G401 (cell line): ENCODE results near the gene IRGM. TPM values are rescaled to one million over a fixed set of nuclear protein-coding genes. Genes with fewer than 3 reads are reported as not detected.
"Not testable (repeated sequence)": the region's sequence is repeated elsewhere in the genome, so short reads cannot be mapped to it uniquely, and the experiment has no call there.

Source experiments
- DNase-seq: peaks from one replicate; pipeline ENCODE4 v3.0.0-alpha.2; 2015; ENCODE audit warnings: low spot score
- in situ Hi-C: cut with HindIII; loops from 2 replicates; pipeline ENCODE4 v1.10.0; 2016; ENCODE audit warnings: low sequenced_read_pairs, mixed read lengths
- total RNA-seq: library from RNA; depleted of rRNA; stranded (reverse); fragments of >200 nt; shearing (Covaris generic); gene quantifications from 2 replicates; pipeline ENCODE4 v1.2.3, GENCODE V29; 2014; rRNA removed

The IRGM gene, protein sequence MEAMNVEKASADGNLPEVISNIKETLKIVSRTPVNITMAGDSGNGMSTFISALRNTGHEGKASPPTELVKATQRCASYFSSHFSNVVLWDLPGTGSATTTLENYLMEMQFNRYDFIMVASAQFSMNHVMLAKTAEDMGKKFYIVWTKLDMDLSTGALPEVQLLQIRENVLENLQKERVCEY
- total RNA-seq, result not detected in 2 replicates

DNA sequence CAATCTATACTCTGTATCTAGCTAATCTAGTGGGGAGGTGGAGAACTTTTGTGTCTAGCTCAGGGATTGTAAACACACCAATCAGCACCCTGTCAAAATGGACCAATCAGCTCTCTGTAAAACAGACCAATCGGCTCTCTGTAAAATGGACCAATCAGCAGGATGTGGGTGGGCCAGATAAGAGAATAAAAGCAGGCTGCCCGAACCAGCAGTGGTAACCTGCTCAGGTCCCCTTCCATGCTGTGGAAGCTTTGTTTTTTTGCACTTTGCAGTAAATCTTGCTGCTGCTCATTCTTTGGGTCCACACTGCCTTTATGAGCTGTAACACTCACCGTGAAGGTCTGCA lies at the start of gene IRGM:
TSS of gene IRGM (plus strand) at position 214 of the 346 bp plus-strand sequence. CDS start 1,603 bp downstream, outside the sequence.
- DNase-seq, in situ Hi-C loops: not testable (repeated sequence)

- in situ Hi-C loops, result no loop called here
Measured at GRCh38 chr5:150797384-150797783, 48.9 kb upstream of the IRGM start.

GRCh38 chr5:150801117-150801927 lies 45.0 kb upstream of the IRGM start:
- peak; percentile 80 for DNase-seq
- in situ Hi-C loops, result no loop called here

More at GRCh38 chr5:150797384-150797783, 48.9 kb upstream of the IRGM start:
- DNase-seq, result no peak

DNA sequence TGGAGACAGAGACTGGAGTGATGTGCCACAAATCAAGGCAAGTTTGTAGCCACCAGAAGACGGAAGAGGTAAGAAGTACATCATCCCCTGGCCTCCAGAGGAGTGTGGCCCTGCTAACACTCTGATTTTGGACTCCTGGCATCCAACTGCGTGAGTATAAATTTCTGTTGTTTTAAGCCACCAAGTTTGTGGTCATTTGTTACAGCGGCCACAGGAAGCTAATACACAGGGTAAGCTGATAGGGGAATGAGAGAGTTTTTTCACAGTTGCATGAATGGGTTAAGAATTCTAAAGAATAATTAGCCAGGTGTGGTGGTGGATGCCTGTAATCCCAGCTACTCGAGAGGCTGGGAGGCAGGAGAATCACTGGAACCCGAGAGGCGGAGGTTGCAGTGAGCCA lies 41.9 kb upstream of the IRGM start:
- in situ Hi-C loops, result no loop called here
- no peak for DNase-seq

GRCh38 chr5:150809363-150809762 lies 37.0 kb upstream of the IRGM start:
- in situ Hi-C loops, result no loop called here
- no peak for DNase-seq

GRCh38 chr5:150815010-150815409 lies 31.3 kb upstream of the IRGM start:
- in situ Hi-C loops, result no loop called here
- DNase-seq, result no peak

DNA sequence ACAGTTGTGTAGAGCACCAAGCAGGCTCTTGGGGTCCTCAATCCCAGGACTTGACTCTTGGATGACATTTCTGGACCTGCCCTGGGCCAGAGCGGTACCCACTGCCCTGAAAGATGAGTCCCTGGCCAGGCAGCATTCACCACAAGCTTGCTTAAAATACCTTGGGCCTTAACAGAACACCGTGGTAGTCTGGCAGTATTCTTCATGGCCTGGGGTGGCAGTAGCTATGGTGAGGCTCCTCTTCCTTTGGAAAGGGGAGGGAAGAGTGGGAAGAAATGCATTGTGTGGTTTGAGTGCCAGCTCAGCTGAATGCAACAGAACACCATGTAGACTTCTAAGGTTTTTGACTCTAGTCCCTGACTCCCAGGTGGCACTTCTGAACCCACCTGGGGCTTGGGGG lies 29.4 kb upstream of the IRGM start:
- no peak for DNase-seq
- in situ Hi-C loops, result no loop called here

- DNase-seq, result no peak
- in situ Hi-C loops, result no loop called here
Measured at GRCh38 chr5:150829744-150830143, 16.6 kb upstream of the IRGM start.

- in situ Hi-C loops, DNase-seq: not testable (repeated sequence)
Measured at GRCh38 chr5:150831821-150832220, 14.5 kb upstream of the IRGM start.

DNA sequence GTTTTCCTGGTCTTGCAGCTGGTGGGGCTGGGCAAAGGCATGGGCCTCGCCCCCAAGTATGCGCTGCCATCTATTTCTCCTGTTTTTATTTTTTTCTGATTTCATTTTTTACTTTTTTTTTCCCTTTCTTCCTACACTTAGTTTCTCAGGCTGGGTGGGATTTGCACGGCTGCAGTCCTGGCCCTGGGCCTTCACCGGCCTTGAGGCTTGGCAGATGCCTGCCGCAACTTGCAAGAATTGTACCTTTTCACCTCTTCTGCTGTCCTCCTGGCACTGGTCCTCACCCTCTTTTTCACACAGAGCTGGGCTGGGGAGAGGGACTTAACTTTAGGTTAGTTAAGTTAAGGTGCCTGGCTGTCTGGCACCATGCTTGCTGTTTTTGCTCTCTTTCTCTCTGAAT lies 10.3 kb upstream of the IRGM start:
- no peak for DNase-seq
- in situ Hi-C loops, result no loop called here

DNA sequence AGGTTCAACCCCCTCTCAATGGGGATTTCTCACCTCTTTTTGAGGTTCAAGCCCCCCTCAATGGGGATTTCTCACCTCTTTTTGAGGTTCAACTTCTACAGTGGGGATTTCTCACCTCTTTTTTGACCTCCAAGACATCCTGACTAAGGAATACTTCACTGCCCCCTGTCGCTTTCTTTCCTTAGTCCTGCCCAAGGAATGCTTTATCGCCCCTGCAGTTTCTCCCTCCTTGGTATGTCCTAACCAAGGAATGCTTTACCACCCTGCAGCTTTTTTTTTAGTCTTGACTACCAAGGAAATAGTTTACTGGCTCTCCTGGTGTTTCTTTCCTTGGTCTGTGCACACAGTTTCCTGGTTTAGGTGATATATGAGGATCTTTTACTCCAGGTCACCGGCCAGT lies 9.6 kb upstream of the IRGM start:
- in situ Hi-C loops, result no loop called here
- DNase-seq, result no peak

DNA sequence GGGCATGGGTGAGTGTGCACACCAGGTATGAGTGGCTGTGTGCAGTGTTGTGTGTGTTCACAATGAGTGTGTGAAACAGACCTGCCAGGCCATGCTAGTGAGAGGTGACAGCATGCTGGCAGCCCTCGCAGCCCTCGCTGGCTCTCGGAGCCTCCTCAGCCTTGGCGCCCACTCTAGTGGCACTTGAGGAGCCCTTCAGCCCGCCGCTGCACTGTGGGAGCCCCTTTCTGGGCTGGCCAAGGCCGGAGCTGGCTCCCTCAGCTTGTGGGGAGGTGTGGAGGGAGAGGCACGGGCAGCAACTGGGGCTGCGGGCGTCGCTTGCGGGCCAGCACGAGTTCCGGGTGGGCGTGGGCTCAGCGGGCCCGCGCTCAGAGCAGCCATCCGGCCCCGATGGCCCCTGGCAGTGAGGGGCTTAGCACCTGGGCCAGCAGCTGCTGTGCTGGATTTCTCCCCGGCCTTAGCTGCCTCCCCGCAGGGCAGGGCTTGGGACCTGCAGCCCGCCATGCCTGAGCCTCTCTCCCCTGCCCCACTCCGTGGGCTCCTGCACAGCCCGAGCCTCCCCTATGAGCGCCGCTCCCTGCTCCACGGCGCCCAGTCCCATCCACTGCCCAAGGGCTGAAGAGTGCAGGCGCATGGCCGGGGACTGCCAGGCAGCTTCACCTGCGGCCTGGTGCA lies 999 bp upstream of the IRGM start:
- in situ Hi-C loops, result not testable (repeated sequence)

DNA sequence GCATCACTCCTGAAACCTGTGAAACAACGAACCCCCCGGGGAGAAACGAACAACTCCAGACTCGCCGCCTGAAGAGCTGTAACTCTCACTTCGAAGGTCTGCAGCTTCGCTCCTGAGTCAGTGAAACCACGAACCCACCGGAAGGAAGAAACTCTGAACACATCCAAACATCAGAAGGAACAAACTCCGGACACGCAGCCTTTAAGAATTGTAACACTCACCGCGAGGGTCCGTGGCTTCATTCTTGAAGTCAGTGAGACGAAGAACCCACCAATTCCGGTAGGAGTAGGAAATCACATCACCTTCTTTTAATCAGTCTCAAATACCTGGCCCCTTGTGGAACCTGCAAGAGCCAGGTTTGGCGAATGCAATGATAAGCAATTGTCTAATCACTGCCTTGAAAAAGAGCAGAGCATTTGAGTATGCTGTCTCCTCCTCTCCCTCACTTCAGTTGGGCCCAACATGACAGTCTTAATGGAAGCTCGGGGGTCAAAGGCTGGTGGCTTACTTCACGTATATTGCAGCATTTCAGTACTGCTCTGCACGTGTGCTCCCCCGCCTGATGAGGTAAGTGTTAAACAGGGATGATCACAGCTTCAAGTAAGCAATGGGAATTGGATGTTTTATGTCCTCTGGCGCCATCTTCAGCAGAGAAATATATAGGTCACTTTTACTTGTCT lies 473 bp downstream of the IRGM start:
- in situ Hi-C loops, result no loop called here

More for the DNA sequence above, 999 bp upstream of the IRGM start:
- not testable (repeated sequence) for DNase-seq

DNA sequence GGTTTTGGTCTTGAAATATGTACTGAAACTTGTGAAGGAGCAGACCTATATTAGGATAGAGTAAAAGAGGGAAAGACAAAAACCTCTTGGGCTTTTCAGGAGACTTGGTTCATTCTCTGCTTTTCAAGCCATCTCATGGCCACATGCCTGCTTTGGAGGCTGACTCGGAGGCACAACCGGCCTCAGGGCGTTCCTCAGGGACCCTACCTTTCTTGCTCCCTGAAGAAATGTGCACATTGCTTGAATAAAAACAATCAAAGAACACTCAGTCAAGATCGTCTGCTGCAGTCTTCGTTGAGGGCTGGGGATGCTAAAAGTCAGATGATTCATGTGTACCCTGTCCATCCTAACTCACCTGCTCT lies 994 bp downstream of the IRGM start:
- DNase-seq, result no peak
- in situ Hi-C loops, result no loop called here

More for the DNA sequence above, 473 bp downstream of the IRGM start:
- DNase-seq, result peak; percentile 86

DNA sequence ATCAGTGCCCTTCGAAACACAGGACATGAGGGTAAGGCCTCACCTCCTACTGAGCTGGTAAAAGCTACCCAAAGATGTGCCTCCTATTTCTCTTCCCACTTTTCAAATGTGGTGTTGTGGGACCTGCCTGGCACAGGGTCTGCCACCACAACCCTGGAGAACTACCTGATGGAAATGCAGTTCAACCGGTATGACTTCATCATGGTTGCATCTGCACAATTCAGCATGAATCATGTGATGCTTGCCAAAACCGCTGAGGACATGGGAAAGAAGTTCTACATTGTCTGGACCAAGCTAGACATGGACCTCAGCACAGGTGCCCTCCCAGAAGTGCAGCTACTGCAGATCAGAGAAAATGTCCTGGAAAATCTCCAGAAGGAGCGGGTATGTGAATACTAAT lies 1.9 kb downstream of the IRGM start:
- no peak for DNase-seq
- in situ Hi-C loops, result no loop called here

DNA sequence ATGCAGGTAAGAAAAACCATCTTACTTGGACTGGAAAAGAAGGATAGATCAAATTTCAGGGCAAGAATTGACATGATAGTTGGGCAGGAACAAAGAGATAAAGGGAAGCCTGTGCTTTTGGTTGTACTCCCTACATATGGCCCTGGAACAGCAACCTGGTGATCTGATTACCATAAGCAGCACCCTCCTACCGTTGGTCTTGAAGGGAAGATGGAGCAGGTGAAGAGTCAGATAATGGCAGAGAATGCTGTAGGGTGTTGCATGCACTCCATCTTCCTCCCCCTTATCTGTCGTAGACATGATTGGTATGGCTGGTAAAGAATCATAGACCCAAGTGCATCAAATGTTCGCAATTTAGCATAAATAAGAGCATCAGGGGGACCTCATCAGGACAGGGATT lies 4.7 kb downstream of the IRGM start:
- DNase-seq, result no peak
- in situ Hi-C loops, result no loop called here

GRCh38 chr5:150853561-150853960 lies 7.2 kb downstream of the IRGM start:
- in situ Hi-C loops, result no loop called here
- DNase-seq, result no peak

DNA sequence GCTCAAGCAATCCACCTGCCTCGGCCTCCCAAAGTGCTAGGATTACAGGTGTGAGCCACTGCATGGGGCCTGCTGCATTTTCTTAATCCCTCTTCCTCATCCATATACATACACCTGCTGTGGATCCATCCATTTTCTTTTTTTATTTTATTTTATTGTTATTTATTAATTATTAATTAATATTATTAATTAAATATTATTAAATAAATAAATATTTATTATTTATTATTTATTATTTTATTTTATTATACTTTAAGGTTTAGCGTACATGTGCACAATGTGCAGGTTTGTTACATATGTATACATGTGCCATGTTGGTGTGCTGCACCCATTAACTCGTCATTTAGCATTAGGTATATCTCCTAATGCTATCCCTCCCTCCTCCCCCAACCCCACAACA lies 10.4 kb downstream of the IRGM start:
- in situ Hi-C loops, DNase-seq: not testable (repeated sequence)

GRCh38 chr5:150860246-150860821 lies 14.0 kb downstream of the IRGM start:
- DNase-seq, result no peak
- in situ Hi-C loops, result no loop called here
